ENCODE results near the gene LCN9.

Gene LCN9

GRCh38 chr9:135701067-135701958 is 38.2 kb downstream of the LCN9 start:
- DNase-seq = no peak

DNA sequence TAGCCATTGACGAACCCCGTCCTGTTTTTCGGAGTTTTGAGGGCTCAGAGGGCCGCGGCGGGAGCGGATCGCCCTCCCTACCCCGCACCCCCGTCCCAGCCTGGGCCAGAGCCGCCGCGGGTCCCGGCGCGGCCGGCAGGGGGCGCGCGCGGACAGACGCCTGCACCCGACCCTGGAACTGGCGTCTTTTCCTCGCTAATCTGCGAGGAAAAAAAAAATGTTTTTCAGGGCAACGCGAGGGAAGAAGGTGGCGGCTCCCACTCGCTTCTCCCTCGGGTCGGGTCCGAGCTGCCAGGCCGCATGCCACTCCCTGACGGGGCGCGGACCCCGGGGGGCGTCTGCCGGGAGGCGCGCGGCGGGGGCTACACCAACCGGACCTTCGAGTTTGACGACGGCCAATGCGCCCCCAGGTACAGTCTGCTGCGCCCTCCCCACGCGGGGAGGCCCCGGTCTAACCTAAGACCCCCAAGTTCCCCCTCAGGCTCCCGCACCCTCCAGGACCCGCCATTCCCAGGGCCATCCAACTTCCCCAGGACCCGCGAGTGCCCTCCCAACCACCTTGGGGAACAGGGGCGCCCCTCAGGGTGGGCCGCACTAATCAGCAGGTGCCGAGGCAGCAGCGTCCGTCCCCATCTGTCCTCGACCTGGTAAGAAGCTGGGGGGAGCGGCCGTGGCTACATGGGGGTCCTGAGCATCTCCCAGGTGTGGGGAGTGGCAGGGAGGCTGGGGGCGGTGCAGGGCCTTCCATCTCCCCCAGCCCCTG is 39.0 kb downstream of the LCN9 start, which contains the start of gene KCNT1:
Gene KCNT1 (plus strand): TSS at position 227 of the 763 bp plus-strand sequence. CDS start 74 bp downstream, at position 301.
- no peak for DNase-seq

GRCh38 chr9:135703726-135704125 is 40.6 kb downstream of the LCN9 start:
- no peak for DNase-seq

DNA sequence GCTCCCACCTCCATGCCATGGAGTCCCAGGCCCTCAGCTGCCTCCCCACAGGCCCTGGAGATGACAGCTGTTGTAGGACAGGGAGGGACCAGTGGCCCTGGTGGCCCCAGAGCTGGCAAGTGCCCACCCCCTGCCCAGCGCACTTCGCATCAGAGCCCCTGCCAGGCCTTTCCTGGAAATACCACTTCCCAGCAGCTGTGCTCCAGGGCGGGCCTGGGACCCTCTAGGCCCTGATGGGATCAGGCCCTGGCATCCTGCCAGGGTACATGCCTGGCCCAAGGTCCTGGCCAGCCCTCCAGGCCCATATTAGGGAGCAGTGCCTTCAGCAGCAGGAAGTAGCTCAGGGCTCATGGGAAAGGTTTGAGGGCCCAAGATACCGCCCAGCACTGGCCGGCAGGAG is 41.4 kb downstream of the LCN9 start:
- DNase-seq = no peak

DNA sequence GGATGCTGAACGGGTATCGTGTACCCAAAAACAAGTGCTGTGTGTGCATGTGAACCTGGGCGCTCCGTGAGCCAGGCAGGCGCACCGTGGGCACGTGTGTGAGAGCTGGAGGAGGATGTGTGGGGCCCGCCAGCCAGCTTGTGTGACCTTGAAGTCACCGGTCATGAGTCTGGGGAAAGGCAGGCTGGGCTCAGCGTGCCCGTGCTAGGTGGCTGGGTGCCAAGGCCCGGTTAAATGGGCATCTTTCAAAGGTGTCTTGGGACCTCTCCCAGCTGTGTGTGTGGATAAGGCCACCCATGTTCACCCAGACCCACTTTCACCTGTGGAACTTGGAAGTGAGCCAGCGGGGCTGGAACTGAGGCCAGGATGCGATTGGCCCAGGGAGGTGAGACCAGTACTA is 42.3 kb downstream of the LCN9 start:
- no peak for DNase-seq

DNA sequence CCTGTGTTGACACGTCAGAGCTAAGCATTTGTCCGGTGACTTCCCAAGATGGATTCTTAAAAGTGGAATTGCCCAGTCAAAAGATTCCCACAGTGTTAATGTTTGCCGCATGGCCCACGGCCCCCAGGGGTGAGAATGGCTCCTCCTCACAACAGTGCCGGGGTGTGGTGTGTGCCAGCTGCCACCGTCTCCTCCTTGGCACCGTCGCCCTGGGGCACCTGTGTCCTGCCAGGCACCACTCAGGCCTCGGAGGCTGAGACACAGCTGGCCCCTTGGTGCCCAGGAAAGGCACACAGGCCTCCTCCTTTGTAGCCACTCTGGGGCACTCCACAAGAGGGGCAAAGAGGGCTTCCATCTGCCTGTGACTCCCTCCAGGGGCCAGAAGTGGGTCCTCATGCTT is 43.2 kb downstream of the LCN9 start:
- DNase-seq = no peak

- DNase-seq = no peak
Observed at GRCh38 chr9:135707252-135708138, 44.4 kb downstream of the LCN9 start.

GRCh38 chr9:135708164-135708563 is 45.1 kb downstream of the LCN9 start:
- DNase-seq = no peak

- no peak for DNase-seq
Observed at GRCh38 chr9:135711391-135711790, 48.3 kb downstream of the LCN9 start.

DNA sequence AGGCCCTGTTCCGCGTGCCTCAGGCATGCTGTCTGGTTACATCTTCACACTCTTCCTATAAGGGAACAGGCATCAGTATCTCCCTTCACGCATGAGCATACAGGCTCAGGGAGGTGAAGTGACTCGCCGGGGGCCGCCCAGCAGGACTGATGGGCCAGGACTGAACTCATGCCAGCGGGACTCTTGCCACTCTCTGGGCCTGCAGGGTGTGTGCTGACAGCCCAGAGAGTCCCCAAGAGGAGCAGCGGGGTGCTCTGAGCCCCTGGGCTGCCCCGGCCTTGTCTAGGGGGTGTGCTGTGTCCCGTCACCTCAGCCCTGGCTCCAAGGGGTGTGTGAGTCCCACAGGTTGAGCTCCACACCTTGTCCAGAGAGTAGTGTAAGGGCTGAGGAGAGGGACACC is 48.8 kb downstream of the LCN9 start:
- no peak for DNase-seq

GRCh38 chr9:135712613-135713295 is 49.6 kb downstream of the LCN9 start:
- no peak for DNase-seq

DNA sequence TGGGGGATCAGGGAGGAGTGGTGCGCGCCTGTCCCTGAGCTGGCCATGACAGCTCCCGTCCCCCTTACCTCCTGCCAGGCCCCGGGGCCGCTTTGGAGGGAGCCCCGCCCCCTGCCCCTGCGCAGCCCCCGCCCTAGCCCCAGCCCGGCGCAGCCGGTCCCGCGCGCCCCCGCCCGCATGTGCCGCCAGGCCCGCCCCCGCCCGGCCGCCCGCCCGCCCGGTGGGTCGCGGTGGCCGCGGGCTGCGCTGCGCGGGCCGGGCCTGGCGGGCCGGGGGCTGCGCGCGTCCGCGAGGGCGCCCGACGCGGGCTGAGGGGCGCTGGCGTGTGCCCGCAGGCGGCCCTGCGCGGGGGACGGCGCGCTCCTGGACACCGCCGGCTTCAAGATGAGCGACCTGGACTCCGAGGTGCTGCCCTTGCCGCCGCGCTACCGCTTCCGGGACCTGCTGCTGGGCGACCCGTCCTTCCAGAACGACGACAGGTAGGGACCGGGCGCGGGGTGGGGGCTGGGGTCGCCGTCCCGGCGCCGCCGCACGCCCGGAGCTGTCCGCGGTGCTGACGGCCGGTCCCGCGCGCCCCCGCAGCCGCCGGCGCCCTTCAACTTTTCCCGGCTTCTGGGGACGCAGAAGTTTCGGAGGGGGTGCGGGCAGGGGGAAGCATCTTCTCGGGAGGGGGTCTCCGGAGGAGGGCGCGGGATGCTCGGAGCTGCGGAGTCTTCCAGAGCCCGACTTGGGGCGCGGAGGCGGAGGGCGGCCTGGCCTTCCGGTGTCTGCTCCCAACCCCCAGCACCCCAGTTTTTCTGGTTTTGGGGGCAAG is 51.3 kb downstream of the LCN9 start:
- no peak for DNase-seq

DNA sequence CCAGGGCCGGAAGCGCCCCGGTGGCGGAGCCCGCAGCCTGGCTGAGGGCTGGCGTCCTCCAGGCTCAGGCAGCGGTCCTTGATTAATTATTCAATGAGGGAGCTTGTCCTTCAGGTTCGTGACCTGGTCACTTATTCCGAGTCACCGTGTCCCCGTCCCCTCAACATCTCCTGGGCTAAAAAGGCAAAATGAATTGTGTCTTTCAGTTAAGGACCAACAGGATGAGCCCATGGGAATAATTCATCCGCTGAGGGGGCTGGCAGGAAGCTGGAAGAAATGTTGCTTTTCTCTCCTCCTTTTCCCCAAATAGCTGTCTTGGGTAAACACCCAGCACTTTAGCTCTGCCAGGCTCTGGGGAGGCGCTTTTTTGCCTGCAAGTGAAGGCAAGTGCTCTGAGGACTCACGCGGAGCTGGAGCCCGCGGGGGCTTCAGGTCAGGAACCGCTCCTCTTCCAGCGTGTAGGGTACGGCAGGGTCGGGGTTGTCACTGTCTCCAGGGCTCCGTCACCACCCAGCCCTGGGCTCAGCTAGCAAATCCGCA is 52.0 kb downstream of the LCN9 start:
- DNase-seq = no peak

DNA sequence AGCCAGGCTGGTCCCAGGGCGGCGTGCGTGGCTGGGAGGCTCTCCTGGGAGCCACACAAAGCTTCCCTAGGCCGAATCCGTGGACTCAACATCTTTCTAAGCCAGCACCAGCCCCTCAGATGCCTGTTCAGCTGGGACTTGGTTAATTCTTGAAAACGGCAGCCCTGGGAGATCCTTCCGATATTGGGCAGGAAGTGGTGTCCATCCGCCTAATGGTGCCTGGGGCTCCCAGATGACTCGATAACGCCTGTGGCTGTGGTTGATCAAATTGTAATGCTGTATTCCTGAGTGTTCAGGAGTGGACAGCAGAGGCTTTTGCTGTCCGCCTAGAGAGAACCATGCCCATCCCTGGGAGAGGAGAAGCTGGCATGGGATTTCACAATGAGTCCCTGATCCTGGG is 52.9 kb downstream of the LCN9 start:
- DNase-seq = no peak
